Dermis blood vessel endothelial cell (primary cell): ENCODE data around the gene NDRG4. TPM values are rescaled to one million over a fixed set of nuclear protein-coding genes. Genes with fewer than 3 reads are reported as not detected.

Experiments
- DNase-seq: peaks from one replicate; pipeline ENCODE4 v3.0.0; 2010
- total RNA-seq: library from RNA; depleted of rRNA; stranded (reverse); fragments of >200 nt; gene quantifications from 2 replicates; pipeline ENCODE4 v1.2.3, GENCODE V29; 2014

NDRG4 gene
- total RNA-seq, 1 donor from 2014 or later: 62.6 TPM

GRCh38 chr16:58551496-58551895 lies 51.6 kb downstream of the NDRG4 start:
- DNase-seq: no peak

DNA sequence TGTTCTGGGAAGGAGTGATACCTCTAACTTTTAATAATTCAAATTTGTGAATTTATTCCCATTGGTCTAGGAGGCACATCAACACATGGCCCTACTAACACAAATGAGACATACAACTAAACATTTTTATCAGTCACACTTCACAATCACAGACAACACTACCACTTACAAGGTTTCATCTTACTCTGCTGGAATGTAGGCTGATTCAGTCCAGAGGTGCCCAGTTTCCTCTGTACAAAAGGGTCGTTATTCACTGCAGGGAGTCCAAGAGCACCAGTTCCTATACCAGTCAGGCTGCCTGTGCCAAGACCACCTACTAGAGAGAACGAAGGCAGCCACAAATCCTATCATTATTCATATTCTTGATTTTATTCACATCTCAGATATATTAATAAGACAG lies 56.7 kb downstream of the NDRG4 start:
- no peak for DNase-seq

Other genes with a start within 250 kb of the NDRG4 start
- gene PRSS54, start 205.1 kb upstream of the NDRG4 start, total RNA-seq: not detected in 2 replicates
- 7.8 and 13.9 TPM in 2 replicates for gene GINS3, start 107.7 kb upstream of the NDRG4 start, total RNA-seq
- 9.4 and 21.4 TPM in 2 replicates for gene SETD6, start 15.4 kb downstream of the NDRG4 start, total RNA-seq
- gene CNOT1, start 129.7 kb downstream of the NDRG4 start, total RNA-seq: 93.6 and 197 TPM in 2 replicates
- gene SLC38A7, start 184.6 kb downstream of the NDRG4 start, total RNA-seq: 27.7 and 39.6 TPM in 2 replicates
- 44.9 and 96.9 TPM in 2 replicates for gene GOT2, start 234.2 kb downstream of the NDRG4 start, total RNA-seq